ENCODE measurements around the gene ATG13.

DNA sequence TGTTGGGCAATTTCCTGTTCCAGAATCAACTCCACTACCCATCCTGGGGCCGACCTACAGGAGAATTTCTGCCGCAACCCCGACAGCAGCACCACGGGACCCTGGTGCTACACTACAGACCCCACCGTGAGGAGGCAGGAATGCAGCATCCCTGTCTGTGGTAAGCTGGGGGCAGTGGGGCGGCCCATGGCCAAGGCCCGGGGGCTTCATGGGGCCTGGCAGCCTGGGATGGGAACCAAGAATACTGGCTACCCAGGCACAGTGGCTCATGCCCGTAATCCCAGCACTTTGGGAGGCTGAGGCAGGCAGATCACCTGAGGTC is 106.0 kb downstream of the ATG13 start:
- TF ChIP-seq, protein P1, sequence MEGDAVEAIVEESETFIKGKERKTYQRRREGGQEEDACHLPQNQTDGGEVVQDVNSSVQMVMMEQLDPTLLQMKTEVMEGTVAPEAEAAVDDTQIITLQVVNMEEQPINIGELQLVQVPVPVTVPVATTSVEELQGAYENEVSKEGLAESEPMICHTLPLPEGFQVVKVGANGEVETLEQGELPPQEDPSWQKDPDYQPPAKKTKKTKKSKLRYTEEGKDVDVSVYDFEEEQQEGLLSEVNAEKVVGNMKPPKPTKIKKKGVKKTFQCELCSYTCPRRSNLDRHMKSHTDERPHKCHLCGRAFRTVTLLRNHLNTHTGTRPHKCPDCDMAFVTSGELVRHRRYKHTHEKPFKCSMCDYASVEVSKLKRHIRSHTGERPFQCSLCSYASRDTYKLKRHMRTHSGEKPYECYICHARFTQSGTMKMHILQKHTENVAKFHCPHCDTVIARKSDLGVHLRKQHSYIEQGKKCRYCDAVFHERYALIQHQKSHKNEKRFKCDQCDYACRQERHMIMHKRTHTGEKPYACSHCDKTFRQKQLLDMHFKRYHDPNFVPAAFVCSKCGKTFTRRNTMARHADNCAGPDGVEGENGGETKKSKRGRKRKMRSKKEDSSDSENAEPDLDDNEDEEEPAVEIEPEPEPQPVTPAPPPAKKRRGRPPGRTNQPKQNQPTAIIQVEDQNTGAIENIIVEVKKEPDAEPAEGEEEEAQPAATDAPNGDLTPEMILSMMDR (conservative IDR thresholded peaks at IDR 0.05), result no peak
- no peak for TF ChIP-seq ZFX (IDR thresholded peaks at IDR 0.05)

All from C4-2B (cell line).